H9 (cell line): ENCODE measurements around the gene PCDHGA8. TPM values are rescaled to one million over a fixed set of nuclear protein-coding genes. Genes with fewer than 3 reads are reported as not detected.

Experiments
- DNase-seq: peaks from one replicate; pipeline ENCODE4 v3.0.0-alpha.2; 2017
- H2AFZ ChIP-seq: one replicate; pipeline ENCODE4 v1.6.1; 2013; ENCODE audit warnings: mild to moderate bottlenecking, low read length, control low read depth, moderate library complexity
- H2AK5ac ChIP-seq: 2 replicates; pipeline ENCODE4 v1.6.1; 2013; ENCODE audit warnings: low read length, control low read depth, mixed read lengths; ENCODE audit not compliant: insufficient read length
- H2BK120ac ChIP-seq: one replicate; pipeline ENCODE4 v1.6.1; 2013; ENCODE audit warnings: low read depth, mild to moderate bottlenecking, low read length, control low read depth, inconsistent platforms; ENCODE audit not compliant: poor library complexity, severe bottlenecking
- H2BK12ac ChIP-seq: 2 replicates; pipeline ENCODE4 v1.6.1; 2013; ENCODE audit warnings: low read length, control low read depth, mixed read lengths, low read depth; ENCODE audit not compliant: insufficient read length
- H2BK15ac ChIP-seq: 2 replicates; pipeline ENCODE4 v1.6.1; 2013; ENCODE audit warnings: low read depth, low read length, control low read depth
- H2BK20ac ChIP-seq: one replicate; pipeline ENCODE4 v1.6.1; 2013; ENCODE audit warnings: low read depth, mild to moderate bottlenecking, low read length, control low read depth, inconsistent platforms; ENCODE audit not compliant: poor library complexity, severe bottlenecking
- H2BK5ac ChIP-seq: 2 replicates; pipeline ENCODE4 v1.6.1; 2013; ENCODE audit warnings: low read length, control low read depth, mixed read lengths; ENCODE audit not compliant: insufficient read length
- H3K14ac ChIP-seq: 2 replicates; pipeline ENCODE4 v1.6.1; 2013; ENCODE audit warnings: low read length, control low read depth; ENCODE audit not compliant: insufficient read depth
- H3K18ac ChIP-seq: 2 replicates; pipeline ENCODE4 v1.6.1; 2013; ENCODE audit warnings: low read depth, mild to moderate bottlenecking, mixed read lengths, low read length, control low read depth; ENCODE audit not compliant: insufficient read length
- H3K23ac ChIP-seq: 2 replicates; pipeline ENCODE4 v1.6.1; 2013; ENCODE audit warnings: low read length, control low read depth, mixed read lengths, low read depth; ENCODE audit not compliant: insufficient read length
- H3K23me2 ChIP-seq: 2 replicates; pipeline ENCODE4 v1.6.1; 2013; ENCODE audit warnings: low read depth, mild to moderate bottlenecking, mixed read lengths, low read length, control low read depth; ENCODE audit not compliant: insufficient read length, poor library complexity, severe bottlenecking
- H3K27ac ChIP-seq: 2 replicates; pipeline ENCODE4 v1.5.1; 2013; ENCODE audit warnings: low read length, control low read depth, mixed read lengths, low read depth; ENCODE audit not compliant: insufficient read length
- H3K27me3 ChIP-seq: 2 replicates; pipeline ENCODE4 v1.6.1; 2013; ENCODE audit warnings: low read length, control low read depth, inconsistent platforms; ENCODE audit not compliant: insufficient read depth
- H3K4ac ChIP-seq: 2 replicates; pipeline ENCODE4 v1.6.1; 2013; ENCODE audit warnings: low read depth, mild to moderate bottlenecking, control low read depth, inconsistent platforms, low read length, moderate library complexity
- H3K4me1 ChIP-seq: 2 replicates; pipeline ENCODE4 v1.6.1; 2013; ENCODE audit warnings: low read length, control low read depth, inconsistent platforms; ENCODE audit not compliant: insufficient read depth
- H3K4me2 ChIP-seq: 2 replicates; pipeline ENCODE4 v1.6.1; 2013; ENCODE audit warnings: low read length, control low read depth, mixed read lengths; ENCODE audit not compliant: insufficient read length, insufficient read depth
- H3K56ac ChIP-seq: 2 replicates; pipeline ENCODE4 v1.6.1; 2013; ENCODE audit warnings: low read depth, mild to moderate bottlenecking, mixed read lengths, low read length, control low read depth; ENCODE audit not compliant: insufficient read length
- H3K79me1 ChIP-seq: 2 replicates; pipeline ENCODE4 v1.6.1; 2013; ENCODE audit warnings: low read depth, mild to moderate bottlenecking, moderate library complexity, low read length, control low read depth, inconsistent platforms; ENCODE audit not compliant: insufficient read depth, poor library complexity, severe bottlenecking
- H3K79me2 ChIP-seq: 2 replicates; pipeline ENCODE4 v1.6.1; 2013; ENCODE audit warnings: low read length, control low read depth, inconsistent platforms; ENCODE audit not compliant: insufficient read depth
- H3K9ac ChIP-seq: 2 replicates; pipeline ENCODE4 v1.6.1; 2013; ENCODE audit warnings: low read length, control low read depth, mixed read lengths; ENCODE audit not compliant: insufficient read length; ENCODE audit errors: extremely low read depth
- H3K9me3 ChIP-seq: one replicate; pipeline ENCODE4 v1.6.1; 2013; ENCODE audit warnings: low read depth, low read length, inconsistent platforms; ENCODE audit not compliant: control insufficient read depth
- H3T11ph ChIP-seq: one replicate; pipeline ENCODE4 v1.6.1; 2013; ENCODE audit warnings: mild to moderate bottlenecking, low read length, control low read depth, inconsistent platforms
- H4K20me1 ChIP-seq: one replicate; pipeline ENCODE4 v1.6.1; 2013; ENCODE audit not compliant: control insufficient read depth, insufficient read length, insufficient read depth
- H4K5ac ChIP-seq: 2 replicates; pipeline ENCODE4 v1.6.1; 2013; ENCODE audit warnings: low read depth, mild to moderate bottlenecking, mixed read lengths, low read length, control low read depth; ENCODE audit not compliant: insufficient read length
- H4K8ac ChIP-seq: replicated peaks from 2 replicates; pipeline ENCODE4 v1.6.1; 2013; ENCODE audit warnings: low read length, control low read depth, mixed read lengths, low read depth; ENCODE audit not compliant: insufficient read length
- H4K91ac ChIP-seq: 2 replicates; pipeline ENCODE4 v1.6.1; 2013; ENCODE audit warnings: low read depth, mild to moderate bottlenecking, moderate library complexity, mixed read lengths, low read length, control low read depth; ENCODE audit not compliant: insufficient read length
- H3K27ac Mint-ChIP-seq, 3 experiments: 2 replicates in 2 of 3; 3 replicates in 1 of 3; pipeline ENCODE4 v1.8.0; 2020 to 2021; ENCODE audit warnings: mixed read lengths in 3 of 3, mild to moderate bottlenecking in 1 of 3, moderate library complexity in 1 of 3
- H3K27me3 Mint-ChIP-seq: 2 replicates; pipeline ENCODE4 v1.8.0; 2021; ENCODE audit warnings: low read depth, mild to moderate bottlenecking, moderate library complexity, mixed read lengths
- H3K36me3 Mint-ChIP-seq, 3 experiments: 2 replicates in 2 of 3; 3 replicates in 1 of 3; pipeline ENCODE4 v1.8.0; 2020 to 2021; ENCODE audit warnings: low read depth in 3 of 3, mixed read lengths in 3 of 3; ENCODE audit not compliant: insufficient read depth in 1 of 3
- H3K4me1 Mint-ChIP-seq, 2 experiments: 2 replicates each; pipeline ENCODE4 v1.8.0; 2020; ENCODE audit warnings: mixed read lengths in 2 of 2
- H3K4me3 Mint-ChIP-seq, 2 experiments: 2 replicates in 1 of 2; 3 replicates in 1 of 2; pipeline ENCODE4 v1.8.0; 2020 to 2021; ENCODE audit warnings: mild to moderate bottlenecking in 2 of 2, mixed read lengths in 2 of 2, moderate library complexity in 1 of 2
- H3K9me3 Mint-ChIP-seq, 2 experiments: 2 replicates in 1 of 2; 3 replicates in 1 of 2; pipeline ENCODE4 v1.8.0; 2020; ENCODE audit warnings: mild to moderate bottlenecking in 2 of 2, mixed read lengths in 2 of 2, moderate library complexity in 1 of 2
- CTCF ChIP-seq: fragments of 200-600 bp; sonication (generic); conservative IDR thresholded peaks from 3 replicates; pipeline ENCODE4 v1.8.0; 2021; ENCODE audit warnings: antibody characterized with exemption, mild to moderate bottlenecking
- WGBS: extraction: QIAGEN DNeasy Blood & Tissue Kit; methylation state at CpG from one replicate; pipeline ENCODE4 v1.1.7; 2013; ENCODE audit warnings: missing lambda C conversion rate, low lambda C conversion rate, mixed read lengths; ENCODE audit not compliant: insufficient read length; ENCODE audit errors: extremely low coverage; 5-methylcytosine and 5-hydroxymethylcytosine counted together
- total RNA-seq: library from RNA; stranded (reverse); gene quantifications from 2 replicates; pipeline ENCODE4 v1.2.1, GENCODE V29; 2021

PCDHGA8 gene
- total RNA-seq, 1 experiment from 2014 or later, result 0.90 TPM

DNA sequence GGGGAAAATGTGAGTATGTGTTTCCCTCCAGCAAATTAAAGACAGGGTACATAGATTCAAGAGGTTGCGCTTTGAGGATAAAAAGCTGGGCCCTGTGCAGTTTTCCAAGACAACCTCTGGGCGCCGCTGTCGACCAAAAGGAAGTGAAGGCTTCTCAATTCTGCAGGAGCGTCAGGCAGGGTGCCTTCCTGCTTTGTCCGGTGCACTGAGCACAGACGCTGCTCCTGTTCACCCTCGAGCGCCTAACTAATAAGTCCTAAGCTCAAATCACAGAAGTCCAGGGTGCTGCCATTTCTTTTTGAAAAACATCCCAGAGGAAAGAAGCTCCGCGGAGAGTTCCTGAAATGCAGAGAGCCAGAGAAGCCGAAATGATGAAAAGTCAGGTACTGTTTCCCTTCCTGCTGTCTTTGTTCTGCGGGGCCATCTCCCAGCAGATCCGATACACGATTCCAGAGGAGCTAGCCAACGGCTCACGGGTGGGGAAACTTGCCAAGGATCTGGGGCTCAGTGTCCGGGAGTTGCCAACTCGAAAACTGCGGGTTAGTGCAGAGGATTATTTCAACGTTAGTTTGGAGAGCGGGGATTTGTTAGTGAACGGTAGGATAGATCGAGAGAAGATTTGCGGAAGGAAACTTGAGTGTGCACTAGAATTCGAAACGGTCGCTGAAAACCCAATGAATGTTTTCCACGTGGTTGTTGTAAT is 42.4 kb upstream of the PCDHGA8 start, which contains the start of gene PCDHGB1:
Gene PCDHGB1, plus strand, starts transcription at position 183 of the 703 bp plus-strand sequence. Its CDS starts 162 bp downstream, at position 345.
- Histone ChIP-seq H4K8ac (no peak within 1 kb of the TSS), H3K9ac (no peak within 1 kb of the TSS), H4K91ac (no peak within 1 kb of the TSS), H2BK20ac (no peak within 1 kb of the TSS), H2BK120ac (no peak within 1 kb of the TSS), H3K23ac (no peak within 1 kb of the TSS), H2BK15ac (no peak within 1 kb of the TSS), H3K14ac (peak within 1 kb of the TSS; percentile 81; the same call in 1 of the 2 replicates), H3T11ph (no peak within 1 kb of the TSS), H2AFZ (peak within 1 kb of the TSS; percentile 92), H3K56ac (no peak within 1 kb of the TSS), H3K9me3 (peaks cover 16% of the 10 kb centered on the region), H3K18ac (peak within 1 kb of the TSS; percentile 51), H3K27ac (no peak within 1 kb of the TSS), H3K4me2 (peak within 1 kb of the TSS; percentile 32), H4K20me1 (no peaks in the 10 kb centered on the region), H3K79me2 (no peaks in the 10 kb centered on the region), H4K5ac (no peak within 1 kb of the TSS), H2AK5ac (no peak within 1 kb of the TSS), H3K4ac (no peak within 1 kb of the TSS), H3K79me1 (no peaks in the 10 kb centered on the region), H3K4me1 (no peaks in the 10 kb centered on the region), H2BK12ac (no peak within 1 kb of the TSS), H3K23me2 (peaks cover 4% of the 10 kb centered on the region), H2BK5ac (no peak within 1 kb of the TSS), H3K27me3 (no peaks in the 10 kb centered on the region)
- peak within 1 kb of the TSS in 1 of 2 experiments; percentile 72; a peak in 3 of 5 replicates for H3K4me3 Mint-ChIP-seq
- DNase-seq, result peak; percentile 87
- peaks cover 56 to 59% of the 10 kb centered on the region in 2 experiments for H3K9me3 Mint-ChIP-seq
- peak; percentile 83 for TF ChIP-seq CTCF
- peaks cover 6% of the 10 kb centered on the region in 2 experiments for H3K4me1 Mint-ChIP-seq
- H3K27ac Mint-ChIP-seq, result peak within 1 kb of the TSS in 2 of 3 experiments; percentile 56 to 57; a peak in 2 of 7 replicates
- H3K27me3 Mint-ChIP-seq, result peaks cover 5% of the 10 kb centered on the region
- H3K36me3 Mint-ChIP-seq, result peaks cover 14 to 60% (median 33%) of the 10 kb centered on the region in 3 experiments
- WGBS, result 100% methylated on average over 6 of the region's 29 CpGs
